Measurements from ENCODE around the gene RAB21.
"Not testable (repeated sequence)": the region's sequence is repeated elsewhere in the genome, so short reads cannot be mapped to it uniquely, and the experiment has no call there.

Gene RAB21

DNA sequence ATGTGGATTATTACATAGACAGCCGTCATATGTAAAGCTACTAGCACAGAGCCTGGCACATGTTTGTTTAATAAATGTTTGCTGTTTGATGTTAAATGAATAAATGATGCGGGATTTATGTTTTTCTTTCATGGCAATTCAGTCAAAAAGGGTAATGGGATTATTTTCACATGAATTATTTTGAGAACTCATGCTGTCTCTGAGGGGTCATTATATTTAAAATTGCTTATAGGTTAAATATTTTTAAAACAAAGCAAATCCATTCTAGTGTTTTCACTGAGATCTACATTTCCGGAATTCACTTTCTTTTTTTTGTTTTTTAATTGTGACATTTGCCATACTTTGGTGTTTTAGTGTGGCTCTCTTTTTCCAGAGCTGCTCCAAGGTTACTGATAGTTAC lies 5.3 kb downstream of the RAB21 start:
- ATAC-seq (replicated peaks; ENCODE audit: extremely low read depth, poor library complexity, severe bottlenecking), result no peak
- H3K27ac Mint-ChIP-seq (ENCODE audit: low read depth), result no peak overlapping the region
- no peak overlapping the region for H3K4me3 Mint-ChIP-seq
- H3K4me1 Mint-ChIP-seq, result peaks cover 58% of the 10 kb centered on the region
- DNase-seq (ENCODE audit: low spot score in 2 of 2), result no peak
- peaks cover 19% of the 10 kb centered on the region for H3K36me3 Mint-ChIP-seq (ENCODE audit: insufficient read depth)
- no peaks in the 10 kb centered on the region for H3K27me3 Mint-ChIP-seq
- H3K9me3 Mint-ChIP-seq, result no peaks in the 10 kb centered on the region

DNA sequence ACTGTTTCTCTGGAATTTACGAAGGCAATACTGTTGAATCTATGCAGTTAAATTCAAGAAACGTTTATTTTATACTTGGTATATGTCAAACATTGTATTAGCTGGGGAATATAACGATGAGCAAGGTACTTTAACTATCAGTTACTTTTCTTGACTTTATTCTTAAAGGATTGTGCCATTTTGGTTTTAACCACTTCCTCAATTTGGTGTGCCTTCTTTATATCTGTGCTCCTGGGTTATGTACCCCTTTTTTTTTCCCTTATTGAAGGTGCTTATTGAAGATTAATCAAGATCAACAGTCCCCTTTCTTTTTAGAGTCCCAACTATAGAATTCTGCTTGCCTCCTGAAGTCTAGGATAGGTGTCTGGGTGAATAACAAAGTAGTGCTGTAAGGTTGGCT lies 5.8 kb downstream of the RAB21 start:
- Mint-ChIP-seq H3K36me3 (ENCODE audit: insufficient read depth) (peaks cover 14% of the 10 kb centered on the region), H3K4me3 (peak overlapping the region; percentile 21), H3K27ac (ENCODE audit: low read depth) (no peak overlapping the region), H3K4me1 (peaks cover 62% of the 10 kb centered on the region), H3K9me3 (no peaks in the 10 kb centered on the region), H3K27me3 (no peaks in the 10 kb centered on the region)
- ATAC-seq (replicated peaks; ENCODE audit: extremely low read depth, poor library complexity, severe bottlenecking) (no peak), DNase-seq (ENCODE audit: low spot score in 2 of 2) (no peak)

GRCh38 chr12:71761354-71761753 lies 6.7 kb downstream of the RAB21 start:
- not testable (repeated sequence) for H3K9me3 Mint-ChIP-seq; H3K27ac Mint-ChIP-seq (ENCODE audit: low read depth); ATAC-seq (replicated peaks; ENCODE audit: extremely low read depth, poor library complexity, severe bottlenecking); H3K27me3 Mint-ChIP-seq; DNase-seq (ENCODE audit: low spot score in 2 of 2); H3K4me3 Mint-ChIP-seq
- Mint-ChIP-seq H3K4me1 (peaks cover 63% of the 10 kb centered on the region), H3K36me3 (ENCODE audit: insufficient read depth) (peaks cover 12% of the 10 kb centered on the region)

DNA sequence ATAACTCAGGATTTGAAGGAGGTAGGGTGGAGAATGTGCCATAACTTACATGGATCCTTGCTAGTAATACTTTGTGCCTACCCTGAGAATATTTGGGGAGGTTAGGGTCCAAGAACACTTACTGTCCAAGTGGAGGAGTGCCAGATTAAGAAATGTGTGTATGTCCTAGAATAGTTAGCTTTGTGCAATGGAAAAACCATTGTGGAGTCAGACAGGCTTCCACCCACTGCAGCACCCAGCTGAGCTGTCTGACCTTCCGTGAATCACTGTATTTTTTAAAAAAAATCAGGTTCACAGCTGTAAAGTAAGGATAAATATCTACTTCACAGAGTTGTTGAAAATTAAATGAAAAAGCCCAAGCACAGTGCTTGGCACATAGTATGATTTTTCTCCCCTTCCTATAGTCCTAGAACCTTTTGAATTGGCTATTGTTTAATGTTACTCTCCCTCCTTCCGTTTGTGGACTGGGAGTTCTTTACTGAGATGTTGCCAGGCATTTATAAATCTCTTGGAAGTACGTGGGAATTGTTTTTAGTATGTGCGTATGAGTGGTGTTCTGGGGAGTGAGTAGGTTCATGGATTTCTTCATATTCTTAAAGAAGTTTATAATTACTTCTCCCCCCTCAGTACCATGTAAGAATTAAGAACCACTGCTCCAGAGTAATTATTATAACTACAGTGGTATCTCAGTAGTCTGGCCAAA lies 9.2 kb downstream of the RAB21 start:
- DNase-seq (ENCODE audit: low spot score in 2 of 2) (no peak), ATAC-seq (replicated peaks; ENCODE audit: extremely low read depth, poor library complexity, severe bottlenecking) (no peak)
- Mint-ChIP-seq H3K4me3 (peak overlapping the region; percentile 23), H3K27ac (ENCODE audit: low read depth) (no peak overlapping the region), H3K9me3 (no peaks in the 10 kb centered on the region), H3K36me3 (ENCODE audit: insufficient read depth) (peaks cover 8% of the 10 kb centered on the region), H3K27me3 (no peaks in the 10 kb centered on the region), H3K4me1 (peaks cover 68% of the 10 kb centered on the region)

- H3K27ac Mint-ChIP-seq (ENCODE audit: low read depth), result peak overlapping the region; percentile 48
- ATAC-seq (replicated peaks; ENCODE audit: extremely low read depth, poor library complexity, severe bottlenecking) (no peak), DNase-seq (ENCODE audit: low spot score in 2 of 2) (no peak)
- H3K36me3 Mint-ChIP-seq (ENCODE audit: insufficient read depth), result peaks cover 7% of the 10 kb centered on the region
- no peaks in the 10 kb centered on the region for H3K9me3 Mint-ChIP-seq
- no peaks in the 10 kb centered on the region for H3K27me3 Mint-ChIP-seq
- peak overlapping the region; percentile 53 for H3K4me3 Mint-ChIP-seq
- peaks cover 66% of the 10 kb centered on the region for H3K4me1 Mint-ChIP-seq
Observed at GRCh38 chr12:71764587-71765321, 10.1 kb downstream of the RAB21 start.

DNA sequence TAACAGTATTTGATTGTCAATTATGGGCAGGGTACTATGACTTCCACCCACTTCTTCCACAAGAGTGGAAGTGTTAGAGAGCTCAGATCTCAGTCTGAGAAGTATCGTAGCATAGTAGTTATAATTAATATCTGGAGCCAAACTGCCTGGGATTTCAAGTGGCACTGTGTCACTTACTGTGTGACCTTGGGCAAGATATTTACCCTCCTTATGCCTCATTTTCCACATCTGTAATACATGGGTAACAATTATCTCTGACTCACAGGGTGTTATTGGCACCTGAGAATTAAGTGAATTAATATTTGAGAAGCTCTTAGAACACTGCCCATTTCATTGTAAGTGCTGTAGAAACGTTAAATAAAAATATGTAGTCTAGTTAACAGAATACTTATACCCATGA lies 11.5 kb downstream of the RAB21 start:
- Mint-ChIP-seq H3K9me3 (no peaks in the 10 kb centered on the region), H3K4me1 (peaks cover 60% of the 10 kb centered on the region), H3K36me3 (ENCODE audit: insufficient read depth) (peaks cover 13% of the 10 kb centered on the region), H3K4me3 (no peak overlapping the region), H3K27me3 (no peaks in the 10 kb centered on the region), H3K27ac (ENCODE audit: low read depth) (no peak overlapping the region)
- ATAC-seq (replicated peaks; ENCODE audit: extremely low read depth, poor library complexity, severe bottlenecking) (no peak), DNase-seq (ENCODE audit: low spot score in 2 of 2) (no peak)

- H3K4me3 Mint-ChIP-seq, result peak overlapping the region; percentile 13
Observed at GRCh38 chr12:71767183-71767582, 12.5 kb downstream of the RAB21 start.

GRCh38 chr12:71768900-71769299 lies 14.2 kb downstream of the RAB21 start:
- DNase-seq (ENCODE audit: low spot score in 2 of 2) (no peak), ATAC-seq (replicated peaks; ENCODE audit: extremely low read depth, poor library complexity, severe bottlenecking) (no peak)
- H3K4me1 Mint-ChIP-seq, result peaks cover 50% of the 10 kb centered on the region
- peak overlapping the region; percentile 42 for H3K27ac Mint-ChIP-seq (ENCODE audit: low read depth)
- peaks cover 34% of the 10 kb centered on the region for H3K36me3 Mint-ChIP-seq (ENCODE audit: insufficient read depth)
- H3K4me3 Mint-ChIP-seq, result no peak overlapping the region
- H3K27me3 Mint-ChIP-seq, result no peaks in the 10 kb centered on the region
- no peaks in the 10 kb centered on the region for H3K9me3 Mint-ChIP-seq

More at GRCh38 chr12:71767183-71767582, 12.5 kb downstream of the RAB21 start:
- ATAC-seq (replicated peaks; ENCODE audit: extremely low read depth, poor library complexity, severe bottlenecking), result no peak
- Mint-ChIP-seq H3K4me1 (peaks cover 60% of the 10 kb centered on the region), H3K27me3 (no peaks in the 10 kb centered on the region), H3K36me3 (ENCODE audit: insufficient read depth) (peaks cover 22% of the 10 kb centered on the region), H3K27ac (ENCODE audit: low read depth) (peak overlapping the region; percentile 76), H3K9me3 (no peaks in the 10 kb centered on the region)
- DNase-seq (ENCODE audit: low spot score in 2 of 2), result no peak

DNA sequence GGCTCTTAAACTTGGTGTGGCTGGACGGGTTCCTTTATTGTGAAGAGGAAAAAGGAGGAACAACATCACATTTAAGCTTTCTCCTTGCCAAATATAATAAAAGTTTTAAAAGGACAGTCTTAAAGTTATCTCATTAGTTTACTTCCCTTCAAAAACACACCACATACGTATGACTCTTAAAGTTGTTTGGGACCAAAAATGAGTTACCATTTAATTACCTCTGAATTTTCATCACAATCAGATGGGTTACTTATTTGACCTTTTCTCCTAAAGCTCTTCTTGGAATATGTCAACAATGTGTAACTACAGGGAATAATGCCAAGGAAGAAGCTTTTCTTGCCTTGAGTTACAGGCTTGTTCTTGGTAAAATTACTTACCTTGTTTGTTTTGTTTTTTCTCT lies 16.4 kb downstream of the RAB21 start:
- peaks cover 45% of the 10 kb centered on the region for H3K36me3 Mint-ChIP-seq (ENCODE audit: insufficient read depth)
- H3K4me1 Mint-ChIP-seq, result peaks cover 28% of the 10 kb centered on the region
- DNase-seq (ENCODE audit: low spot score in 2 of 2) (no peak), ATAC-seq (replicated peaks; ENCODE audit: extremely low read depth, poor library complexity, severe bottlenecking) (no peak)
- H3K27ac Mint-ChIP-seq (ENCODE audit: low read depth), result no peak overlapping the region
- H3K27me3 Mint-ChIP-seq, result no peaks in the 10 kb centered on the region
- no peaks in the 10 kb centered on the region for H3K9me3 Mint-ChIP-seq
- no peak overlapping the region for H3K4me3 Mint-ChIP-seq

- Mint-ChIP-seq H3K4me1 (peaks cover 17% of the 10 kb centered on the region), H3K27ac (ENCODE audit: low read depth) (no peak overlapping the region), H3K4me3 (no peak overlapping the region), H3K36me3 (ENCODE audit: insufficient read depth) (peaks cover 46% of the 10 kb centered on the region), H3K27me3 (no peaks in the 10 kb centered on the region), H3K9me3 (no peaks in the 10 kb centered on the region)
- ATAC-seq (replicated peaks; ENCODE audit: extremely low read depth, poor library complexity, severe bottlenecking) (no peak), DNase-seq (ENCODE audit: low spot score in 2 of 2) (no peak)
Observed at GRCh38 chr12:71772735-71773134, 18.1 kb downstream of the RAB21 start.

DNA sequence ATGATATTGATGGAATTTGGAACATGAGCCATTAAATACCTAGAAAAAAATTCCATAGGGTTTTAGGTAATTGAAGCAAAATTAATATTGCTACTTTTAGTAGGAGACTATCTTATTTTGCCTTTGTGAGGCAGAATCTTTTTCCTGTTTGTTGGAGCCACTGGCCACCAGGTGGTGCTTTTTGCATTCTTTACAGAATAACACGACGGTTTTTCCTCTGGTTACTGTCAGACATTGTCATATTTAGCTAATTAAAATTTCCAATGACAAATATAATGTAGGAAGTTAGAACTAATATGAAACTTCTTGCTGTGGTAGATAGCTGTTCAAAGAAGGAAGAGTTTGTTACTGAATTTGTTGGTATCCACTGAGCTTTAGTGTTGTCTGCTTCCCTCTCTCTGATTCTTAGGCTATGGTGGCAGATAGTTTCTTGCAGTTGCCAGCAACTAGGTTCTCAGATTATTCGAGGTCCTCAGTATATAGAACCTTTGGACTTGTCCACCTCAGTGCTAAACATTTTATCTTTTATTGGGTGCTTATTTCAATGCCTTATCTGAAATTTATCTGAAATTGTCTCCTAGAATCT lies 25.7 kb downstream of the RAB21 start:
- ATAC-seq (replicated peaks; ENCODE audit: extremely low read depth, poor library complexity, severe bottlenecking), result peak; percentile 43
- Mint-ChIP-seq H3K27ac (ENCODE audit: low read depth) (peak overlapping the region; percentile 46), H3K4me1 (peaks cover 12% of the 10 kb centered on the region), H3K27me3 (no peaks in the 10 kb centered on the region), H3K36me3 (ENCODE audit: insufficient read depth) (peaks cover 36% of the 10 kb centered on the region), H3K4me3 (no peak overlapping the region), H3K9me3 (no peaks in the 10 kb centered on the region)
- peak in 1 of 2 donors; percentile 15 for DNase-seq (ENCODE audit: low spot score in 2 of 2)

- H3K36me3 Mint-ChIP-seq (ENCODE audit: insufficient read depth), result peaks cover 44% of the 10 kb centered on the region
- H3K27ac Mint-ChIP-seq (ENCODE audit: low read depth), result no peak overlapping the region
- no peak for ATAC-seq (replicated peaks; ENCODE audit: extremely low read depth, poor library complexity, severe bottlenecking)
- DNase-seq (ENCODE audit: low spot score in 2 of 2), result no peak
- H3K4me3 Mint-ChIP-seq, result no peak overlapping the region
- H3K4me1 Mint-ChIP-seq, result peaks cover 8% of the 10 kb centered on the region
- H3K27me3 Mint-ChIP-seq, result no peaks in the 10 kb centered on the region
- H3K9me3 Mint-ChIP-seq, result no peaks in the 10 kb centered on the region
Observed at GRCh38 chr12:71782017-71782416, 27.4 kb downstream of the RAB21 start.

DNA sequence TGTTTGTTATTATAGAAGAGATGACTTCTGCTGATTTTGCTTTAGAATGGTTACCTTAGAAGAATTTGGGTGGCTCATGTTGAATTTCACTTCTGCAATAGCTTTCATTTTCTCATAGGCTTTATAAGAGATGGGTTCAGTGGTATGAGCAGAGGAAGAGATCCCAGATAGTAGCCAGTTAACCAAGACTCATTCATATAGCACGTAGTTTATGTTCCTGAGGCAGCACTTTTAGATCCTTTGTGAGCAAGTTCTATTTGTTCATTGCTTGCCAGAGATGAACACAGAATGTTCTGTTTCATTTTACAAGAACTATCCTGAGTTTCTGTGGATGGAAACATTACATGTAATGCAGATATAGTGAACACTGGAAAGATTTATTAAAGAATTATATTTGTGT lies 32.2 kb downstream of the RAB21 start:
- ATAC-seq (replicated peaks; ENCODE audit: extremely low read depth, poor library complexity, severe bottlenecking) (no peak), DNase-seq (ENCODE audit: low spot score in 2 of 2) (no peak)
- peaks cover 37% of the 10 kb centered on the region for H3K36me3 Mint-ChIP-seq (ENCODE audit: insufficient read depth)
- H3K4me1 Mint-ChIP-seq, result no peaks in the 10 kb centered on the region
- H3K27me3 Mint-ChIP-seq, result no peaks in the 10 kb centered on the region
- H3K4me3 Mint-ChIP-seq, result no peak overlapping the region
- H3K27ac Mint-ChIP-seq (ENCODE audit: low read depth), result no peak overlapping the region
- no peaks in the 10 kb centered on the region for H3K9me3 Mint-ChIP-seq
